Femur (tissue), 1 donor: ENCODE results near the gene NLE1.

ENCODE experiments used
- DNase-seq: peaks from one replicate; pipeline ENCODE4 v3.0.0-alpha.2; 2017

Gene NLE1

GRCh38 chr17:35084987-35085386, 57.1 kb downstream of the NLE1 start:
- no peak for DNase-seq

GRCh38 chr17:35083071-35083470, 59.0 kb downstream of the NLE1 start:
- DNase-seq, result no peak

GRCh38 chr17:35082073-35082657, 59.9 kb downstream of the NLE1 start:
- no peak for DNase-seq

GRCh38 chr17:35081638-35082037, 60.5 kb downstream of the NLE1 start:
- no peak for DNase-seq

GRCh38 chr17:35080536-35080935, 61.6 kb downstream of the NLE1 start:
- DNase-seq, result no peak

- no peak for DNase-seq
These were observed 62.3 kb downstream of the NLE1 start for GRCh38 chr17:35079547-35080423.
